ENCODE measurements around the gene DQX1.

GRCh38 chr2:74471332-74472065 lies 54.5 kb downstream of the DQX1 start:
- no peak for TF ChIP-seq CTCF (IDR thresholded peaks at IDR 0.05)
- no peak for TF ChIP-seq POLR2A (IDR thresholded peaks at IDR 0.05)
